ENCODE results near the gene PLXNA2.
A peak's percentile ranks its signal among the peaks of the same experiment; 100 is the strongest.

PLXNA2 gene

GRCh38 chr1:208248991-208249696 is 5.0 kb upstream of the PLXNA2 start (continued):
- TF ChIP-seq PPARA (CRISPR knock-in tag; IDR thresholded peaks at IDR 0.05; ENCODE audit: borderline replicate concordance): no peak
- TF ChIP-seq ZFP30 (CRISPR knock-in tag; IDR thresholded peaks at IDR 0.05): no peak
- no peak for TF ChIP-seq ARNTL (CRISPR knock-in tag; IDR thresholded peaks at IDR 0.05; ENCODE audit: borderline replicate concordance, low read depth)
- TF ChIP-seq ZC3H10 (CRISPR knock-in tag; IDR thresholded peaks at IDR 0.05): no peak

GRCh38 chr1:208248307-208248801 is 4.2 kb upstream of the PLXNA2 start:
- no peak for TF ChIP-seq SNAI2 (CRISPR knock-in tag; IDR thresholded peaks at IDR 0.05)
- TF ChIP-seq GLIS3 (CRISPR knock-in tag; IDR thresholded peaks at IDR 0.05): no peak

GRCh38 chr1:208247696-208248095 is 3.5 kb upstream of the PLXNA2 start:
- no peak for TF ChIP-seq ZFP30 (CRISPR knock-in tag; IDR thresholded peaks at IDR 0.05)
- TF ChIP-seq CREB5 (CRISPR knock-in tag; IDR thresholded peaks at IDR 0.05; ENCODE audit: low read depth): no peak
- no peak for TF ChIP-seq ZFP3 (CRISPR knock-in tag; IDR thresholded peaks at IDR 0.05)
- no peak for TF ChIP-seq CSDC2 (CRISPR knock-in tag; IDR thresholded peaks at IDR 0.05)
- no peak for TF ChIP-seq SNAI2 (CRISPR knock-in tag; IDR thresholded peaks at IDR 0.05)
- no peak for TF ChIP-seq TCF4 (CRISPR knock-in tag; IDR thresholded peaks at IDR 0.05; ENCODE audit: borderline replicate concordance)
- TF ChIP-seq ZC3H10 (CRISPR knock-in tag; IDR thresholded peaks at IDR 0.05): no peak
- no peak for TF ChIP-seq CSRNP3 (CRISPR knock-in tag; IDR thresholded peaks at IDR 0.05)
- no peak for TF ChIP-seq TOX (CRISPR knock-in tag; IDR thresholded peaks at IDR 0.05; ENCODE audit: borderline replicate concordance)
- no peak for TF ChIP-seq RARB (CRISPR knock-in tag; IDR thresholded peaks at IDR 0.05)
- TF ChIP-seq BACH2 (CRISPR knock-in tag; IDR thresholded peaks at IDR 0.05; ENCODE audit: borderline replicate concordance): no peak
- TF ChIP-seq PPARA (CRISPR knock-in tag; IDR thresholded peaks at IDR 0.05; ENCODE audit: borderline replicate concordance): no peak
- TF ChIP-seq ZNF70 (CRISPR knock-in tag; IDR thresholded peaks at IDR 0.05): no peak
- no peak for TF ChIP-seq PATZ1 (CRISPR knock-in tag; IDR thresholded peaks at IDR 0.05; ENCODE audit: borderline replicate concordance)
- TF ChIP-seq ESRRG (CRISPR knock-in tag; IDR thresholded peaks at IDR 0.05): no peak
- no peak for TF ChIP-seq ISL1 (CRISPR knock-in tag; IDR thresholded peaks at IDR 0.05)
- TF ChIP-seq POU6F1 (CRISPR knock-in tag; IDR thresholded peaks at IDR 0.05; ENCODE audit: borderline replicate concordance, low read depth): no peak
- ATAC-seq: no peak

More at GRCh38 chr1:208248307-208248801, 4.2 kb upstream of the PLXNA2 start:
- ATAC-seq: no peak

- peak; percentile 86 for ATAC-seq
- TF ChIP-seq ZFP30 (CRISPR knock-in tag; IDR thresholded peaks at IDR 0.05) (no peak), CSRNP3 (CRISPR knock-in tag; IDR thresholded peaks at IDR 0.05) (no peak), SNAI2 (CRISPR knock-in tag; IDR thresholded peaks at IDR 0.05) (no peak), BACH2 (CRISPR knock-in tag; IDR thresholded peaks at IDR 0.05; ENCODE audit: borderline replicate concordance) (no peak), PATZ1 (CRISPR knock-in tag; IDR thresholded peaks at IDR 0.05; ENCODE audit: borderline replicate concordance) (no peak), GLIS3 (CRISPR knock-in tag; IDR thresholded peaks at IDR 0.05) (no peak), TOX (CRISPR knock-in tag; IDR thresholded peaks at IDR 0.05; ENCODE audit: borderline replicate concordance) (no peak), ZC3H10 (CRISPR knock-in tag; IDR thresholded peaks at IDR 0.05) (no peak), ISL1 (CRISPR knock-in tag; IDR thresholded peaks at IDR 0.05) (no peak), RARB (CRISPR knock-in tag; IDR thresholded peaks at IDR 0.05) (no peak), ZNF565 (CRISPR knock-in tag; conservative IDR thresholded peaks at IDR 0.05; ENCODE audit: low read depth) (no peak), ZNF8 (CRISPR knock-in tag; IDR thresholded peaks at IDR 0.05) (no peak), ZNF70 (CRISPR knock-in tag; IDR thresholded peaks at IDR 0.05) (no peak), ZFP3 (CRISPR knock-in tag; IDR thresholded peaks at IDR 0.05) (no peak)
Measured at GRCh38 chr1:208245185-208245705, 1.1 kb upstream of the PLXNA2 start.
